HepG2 (cell line): Measurements from ENCODE around the gene IQGAP2. TPM values are rescaled to one million over a fixed set of nuclear protein-coding genes. Genes with fewer than 3 reads are reported as not detected.

Experiments used
- HINFP ChIP-seq: sonication (generic); formaldehyde crosslinking; IDR thresholded peaks from 2 replicates; pipeline ENCODE4 v1.4.0; 2020; ENCODE audit warnings: low read depth, mild to moderate bottlenecking, missing genetic modification reagents
- NR2F1 ChIP-seq, 2 experiments: fragments of 450-650 bp in 1 of 2; formaldehyde crosslinking in 1 of 2; IDR thresholded peaks; 2 replicates each; pipeline versions ENCODE4 v1.5.0 to v1.6.1; 2016 to 2020; ENCODE audit warnings: mild to moderate bottlenecking in 1 of 2, missing compliant biosample characterization in 1 of 2, missing genetic modification reagents in 1 of 2, moderate library complexity in 1 of 2
- PBX2 ChIP-seq: IDR thresholded peaks from 2 replicates; pipeline ENCODE4 v1.6.1; 2016; ENCODE audit warnings: control low read depth
- SALL1 ChIP-seq: sonication (generic); formaldehyde crosslinking; IDR thresholded peaks from 2 replicates; pipeline ENCODE4 v1.8.0; 2022; ENCODE audit warnings: mild to moderate bottlenecking, missing genetic modification reagents
- SKIL ChIP-seq: sonication (generic); formaldehyde crosslinking; IDR thresholded peaks from 2 replicates; pipeline ENCODE4 v1.8.0; 2022; ENCODE audit warnings: missing genetic modification reagents, mild to moderate bottlenecking, moderate library complexity, borderline replicate concordance
- SUZ12 ChIP-seq: fragments of 150-350 bp; IDR thresholded peaks from 2 replicates; pipeline ENCODE4 v1.6.1; 2014; ENCODE audit warnings: low read depth, low read length
- TSC22D2 ChIP-seq: sonication (generic); formaldehyde crosslinking; IDR thresholded peaks from 2 replicates; pipeline ENCODE4 v1.5.1; 2020; ENCODE audit warnings: missing genetic modification reagents, mild to moderate bottlenecking, borderline replicate concordance
- ZBTB39 ChIP-seq: sonication (generic); formaldehyde crosslinking; IDR thresholded peaks from 2 replicates; pipeline ENCODE4 v1.5.0; 2020; ENCODE audit warnings: missing genetic modification reagents
- ZBTB49 ChIP-seq: sonication (generic); formaldehyde crosslinking; IDR thresholded peaks from 2 replicates; pipeline ENCODE4 v1.4.0; 2020; ENCODE audit warnings: missing genetic modification reagents, borderline replicate concordance
- ZNF160 ChIP-seq: sonication (generic); formaldehyde crosslinking; IDR thresholded peaks from 2 replicates; pipeline ENCODE4 v1.8.0; 2022; ENCODE audit warnings: mild to moderate bottlenecking, inconsistent platforms, missing genetic modification reagents
- ZNF326 ChIP-seq: sonication (generic); formaldehyde crosslinking; IDR thresholded peaks from 2 replicates; pipeline ENCODE4 v1.4.0; 2020; ENCODE audit warnings: missing genetic modification reagents, borderline replicate concordance
- ZNF432 ChIP-seq: sonication (generic); formaldehyde crosslinking; IDR thresholded peaks from 2 replicates; pipeline ENCODE4 v1.5.0; 2020; ENCODE audit warnings: missing genetic modification reagents, mild to moderate bottlenecking, borderline replicate concordance
- ZNF446 ChIP-seq: sonication (generic); formaldehyde crosslinking; IDR thresholded peaks from 2 replicates; pipeline ENCODE4 v1.5.0; 2020; ENCODE audit warnings: mild to moderate bottlenecking, missing genetic modification reagents
- ZNF605 ChIP-seq: sonication (generic); formaldehyde crosslinking; IDR thresholded peaks from 2 replicates; pipeline ENCODE4 v1.8.0; 2022; ENCODE audit warnings: mild to moderate bottlenecking, missing genetic modification reagents
- ZSCAN20 ChIP-seq: sonication (generic); formaldehyde crosslinking; IDR thresholded peaks from 2 replicates; pipeline ENCODE4 v1.4.0; 2020; ENCODE audit warnings: missing genetic modification reagents, mild to moderate bottlenecking, borderline replicate concordance
- polyA plus RNA-seq, 8 experiments: library from polyadenylated mRNA; depleted of rRNA in 3 of 8; stranded (reverse) in 7 of 8; unstranded in 1 of 8; fragments of >200 nt; fragmentation: Illumina TruSeq in 4 of 8; extraction: Trizol in 4 of 8; gene quantifications; 2 replicates each; pipeline versions ENCODE4 v1.2.1 to v1.2.3, GENCODE V29; 2011 to 2016; ENCODE audit warnings: low read depth in 4 of 8, missing spikeins in 1 of 8, mixed read lengths in 1 of 8; ENCODE audit not compliant: insufficient read depth in 1 of 8
- total RNA-seq, 5 experiments: library from RNA; depleted of rRNA; stranded (reverse); fragments of >200 nt; fragmentation: Illumina TruSeq; extraction: Trizol; gene quantifications; 2 replicates each; pipeline ENCODE4 v1.2.3, GENCODE V29; 2016; ENCODE audit warnings: low read depth in 1 of 5
- TF ChIP-seq, protein P1 (sequence below): sonication (generic); formaldehyde crosslinking; IDR thresholded peaks from 2 replicates; pipeline ENCODE4 v1.5.0; 2020; ENCODE audit warnings: missing genetic modification reagents

IQGAP2 gene
- total and polyA plus RNA-seq, 2 of the 13 experiments (the other 11 are each of a cell fraction or from before 2014, with no cell fraction given): 35.2 to 83.3 TPM

DNA sequence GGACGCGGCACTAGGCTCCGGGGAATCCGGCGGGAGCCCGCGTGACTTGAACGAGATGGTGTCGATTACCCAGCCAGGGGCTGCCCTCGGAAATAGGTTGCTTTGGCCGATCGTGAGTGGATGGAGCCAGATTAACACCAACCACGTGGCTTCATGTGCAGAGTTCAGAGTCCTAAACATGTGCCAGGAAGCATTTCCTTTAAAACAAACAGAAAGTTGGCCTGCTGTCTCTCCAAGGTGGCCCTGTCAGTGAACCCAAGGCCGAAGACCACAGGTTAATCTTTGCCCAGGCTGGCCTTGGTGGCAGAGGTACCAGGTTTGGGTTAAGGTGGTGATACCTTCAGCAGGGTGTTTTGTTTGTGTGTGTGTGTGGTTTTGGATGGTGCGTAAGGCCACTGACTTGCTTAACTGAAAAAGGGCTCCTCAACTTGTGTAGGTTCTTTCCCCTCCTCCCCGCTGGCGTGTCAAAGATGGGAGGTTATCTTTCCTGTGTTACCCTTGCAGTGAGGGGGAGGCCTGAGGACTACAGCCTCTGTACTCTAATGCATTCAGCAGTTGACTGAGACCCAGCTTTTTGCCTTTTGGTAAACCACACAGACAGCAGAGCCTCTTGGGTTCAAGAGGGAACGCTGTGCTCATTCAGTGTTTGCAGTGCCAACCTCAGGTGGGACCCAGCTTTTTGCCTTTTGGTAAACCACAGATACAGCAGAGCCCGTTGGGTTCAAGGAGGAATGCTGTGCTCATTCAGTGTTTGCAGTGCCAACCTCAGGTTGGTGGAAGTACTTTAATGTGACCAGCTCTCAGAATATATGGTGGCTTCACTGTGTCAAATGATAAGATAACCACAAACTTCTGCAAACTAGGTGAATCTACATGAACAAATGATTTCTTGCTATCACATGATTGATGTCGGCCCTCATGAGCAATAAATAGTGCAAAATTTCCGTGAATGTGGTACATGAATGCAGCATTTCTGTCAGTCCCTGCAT, 1.4 kb downstream of the IQGAP2 start (continued):
- TF ChIP-seq SKIL: peak; percentile 72; the same call in 1 of the 2 replicates
- TF ChIP-seq ZNF446 (CRISPR knock-in tag): no peak
- TF ChIP-seq ZBTB39 (CRISPR knock-in tag): peak; percentile 93
- no peak for TF ChIP-seq PBX2 (CRISPR knock-in tag)
- TF ChIP-seq, protein P1, sequence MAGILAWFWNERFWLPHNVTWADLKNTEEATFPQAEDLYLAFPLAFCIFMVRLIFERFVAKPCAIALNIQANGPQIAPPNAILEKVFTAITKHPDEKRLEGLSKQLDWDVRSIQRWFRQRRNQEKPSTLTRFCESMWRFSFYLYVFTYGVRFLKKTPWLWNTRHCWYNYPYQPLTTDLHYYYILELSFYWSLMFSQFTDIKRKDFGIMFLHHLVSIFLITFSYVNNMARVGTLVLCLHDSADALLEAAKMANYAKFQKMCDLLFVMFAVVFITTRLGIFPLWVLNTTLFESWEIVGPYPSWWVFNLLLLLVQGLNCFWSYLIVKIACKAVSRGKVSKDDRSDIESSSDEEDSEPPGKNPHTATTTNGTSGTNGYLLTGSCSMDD (CRISPR knock-in tag): no peak
- TF ChIP-seq ZBTB49 (CRISPR knock-in tag): peak; percentile 42; the same call in 1 of the 2 replicates
- peak; percentile 69; the same call in 1 of the 2 replicates for TF ChIP-seq ZNF160 (CRISPR knock-in tag)
- TF ChIP-seq ZNF432 (CRISPR knock-in tag): no peak
- no peak for TF ChIP-seq ZSCAN20 (CRISPR knock-in tag)
- TF ChIP-seq HINFP (CRISPR knock-in tag): peak; percentile 31; the same call in 1 of the 2 replicates
- TF ChIP-seq SALL1: peak; percentile 98
- no peak for TF ChIP-seq ZNF326 (CRISPR knock-in tag)
- TF ChIP-seq TSC22D2 (CRISPR knock-in tag): peak; percentile 83; the same call in 1 of the 2 replicates
- peak; percentile 86 for TF ChIP-seq ZNF605
- TF ChIP-seq NR2F1 (CRISPR knock-in tag; IDR thresholded peaks at IDR 0.05): peak; percentile 53 to 61; a peak in 2 of 4 replicates
- TF ChIP-seq SUZ12: no peak
